22Rv1 (cell line): ENCODE measurements around the gene IL33.

Experiments
- ZFX ChIP-seq: fragments of 450-650 bp; IDR thresholded peaks from 2 replicates; pipeline ENCODE4 v1.6.1; 2017; ENCODE audit warnings: antibody characterized with exemption, borderline replicate concordance
- TF ChIP-seq, protein P1 (sequence below): fragments of 450-650 bp; IDR thresholded peaks from 2 replicates; pipeline ENCODE4 v1.5.1; 2017; ENCODE audit warnings: mild to moderate bottlenecking

DNA sequence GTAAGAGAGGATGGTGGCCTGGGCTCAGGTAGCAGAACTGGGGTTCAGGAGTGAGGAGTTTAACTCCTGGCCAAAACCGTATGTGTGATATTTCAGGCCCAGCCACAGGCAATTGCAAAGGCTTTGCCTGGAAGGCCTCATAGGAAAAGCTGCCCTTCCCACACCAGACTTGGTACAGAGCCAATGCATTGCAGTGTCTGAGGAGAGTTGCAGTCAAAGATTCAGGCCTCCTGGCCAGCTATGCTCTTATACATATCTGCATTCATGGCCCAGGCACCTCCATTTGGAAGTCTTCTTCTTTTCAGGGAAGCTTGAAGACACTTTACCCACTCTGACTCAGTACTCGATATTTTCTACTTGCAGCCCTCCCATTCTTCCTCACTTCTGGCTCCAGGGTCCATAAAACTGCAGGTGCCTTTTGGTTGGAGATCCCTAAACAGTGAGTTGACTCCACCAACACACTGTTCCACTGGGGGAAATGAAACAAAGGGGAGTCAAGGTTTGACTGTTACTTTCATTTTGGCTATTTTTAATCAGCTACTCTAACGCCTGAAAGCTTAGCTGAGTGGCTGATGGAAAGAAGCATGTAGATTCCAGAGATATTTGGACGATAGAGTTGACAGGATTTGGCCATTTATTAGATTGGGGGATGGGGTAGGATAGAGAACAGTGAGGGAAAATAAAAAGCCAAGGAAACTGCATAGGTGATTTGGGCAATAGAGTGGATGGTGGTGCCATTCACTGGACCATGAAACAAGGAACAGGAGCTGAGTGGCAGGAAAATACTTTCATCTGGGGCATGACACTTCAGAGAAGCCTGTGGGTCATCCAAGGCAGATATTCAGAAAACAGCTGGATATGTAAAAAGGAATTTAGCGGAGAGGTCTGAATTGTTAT is 30.6 kb upstream of the IL33 start:
- TF ChIP-seq, protein P1, sequence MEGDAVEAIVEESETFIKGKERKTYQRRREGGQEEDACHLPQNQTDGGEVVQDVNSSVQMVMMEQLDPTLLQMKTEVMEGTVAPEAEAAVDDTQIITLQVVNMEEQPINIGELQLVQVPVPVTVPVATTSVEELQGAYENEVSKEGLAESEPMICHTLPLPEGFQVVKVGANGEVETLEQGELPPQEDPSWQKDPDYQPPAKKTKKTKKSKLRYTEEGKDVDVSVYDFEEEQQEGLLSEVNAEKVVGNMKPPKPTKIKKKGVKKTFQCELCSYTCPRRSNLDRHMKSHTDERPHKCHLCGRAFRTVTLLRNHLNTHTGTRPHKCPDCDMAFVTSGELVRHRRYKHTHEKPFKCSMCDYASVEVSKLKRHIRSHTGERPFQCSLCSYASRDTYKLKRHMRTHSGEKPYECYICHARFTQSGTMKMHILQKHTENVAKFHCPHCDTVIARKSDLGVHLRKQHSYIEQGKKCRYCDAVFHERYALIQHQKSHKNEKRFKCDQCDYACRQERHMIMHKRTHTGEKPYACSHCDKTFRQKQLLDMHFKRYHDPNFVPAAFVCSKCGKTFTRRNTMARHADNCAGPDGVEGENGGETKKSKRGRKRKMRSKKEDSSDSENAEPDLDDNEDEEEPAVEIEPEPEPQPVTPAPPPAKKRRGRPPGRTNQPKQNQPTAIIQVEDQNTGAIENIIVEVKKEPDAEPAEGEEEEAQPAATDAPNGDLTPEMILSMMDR, result no peak
- no peak for TF ChIP-seq ZFX
